GM19455 (cell line): Measurements from ENCODE around the gene C20orf202.

Experiments used
- ATAC-seq: cut with Tn5 transposase; IDR thresholded peaks from one replicate; pipeline ENCODE4 v1.9.1; 2021; ENCODE audit not compliant: unreplicated experiment

The C20orf202 gene

DNA sequence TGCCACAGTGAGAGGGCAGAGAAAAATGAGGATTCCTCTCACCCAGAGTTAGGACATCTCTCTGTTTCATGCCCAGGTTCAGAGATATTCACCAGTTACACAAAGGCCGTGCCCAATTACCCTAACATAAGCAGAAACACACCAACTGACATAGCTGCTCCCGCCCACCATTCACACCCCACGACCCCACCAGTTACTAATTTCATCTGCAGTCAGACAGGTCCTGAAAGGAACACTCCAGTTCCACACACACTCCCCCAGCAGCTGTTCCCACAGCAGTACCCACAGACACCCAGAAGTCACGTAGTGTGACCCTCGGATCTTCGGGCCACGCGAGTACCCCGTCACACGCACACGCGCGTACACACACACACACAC, 19.0 kb upstream of the C20orf202 start:
- no peak for ATAC-seq

DNA sequence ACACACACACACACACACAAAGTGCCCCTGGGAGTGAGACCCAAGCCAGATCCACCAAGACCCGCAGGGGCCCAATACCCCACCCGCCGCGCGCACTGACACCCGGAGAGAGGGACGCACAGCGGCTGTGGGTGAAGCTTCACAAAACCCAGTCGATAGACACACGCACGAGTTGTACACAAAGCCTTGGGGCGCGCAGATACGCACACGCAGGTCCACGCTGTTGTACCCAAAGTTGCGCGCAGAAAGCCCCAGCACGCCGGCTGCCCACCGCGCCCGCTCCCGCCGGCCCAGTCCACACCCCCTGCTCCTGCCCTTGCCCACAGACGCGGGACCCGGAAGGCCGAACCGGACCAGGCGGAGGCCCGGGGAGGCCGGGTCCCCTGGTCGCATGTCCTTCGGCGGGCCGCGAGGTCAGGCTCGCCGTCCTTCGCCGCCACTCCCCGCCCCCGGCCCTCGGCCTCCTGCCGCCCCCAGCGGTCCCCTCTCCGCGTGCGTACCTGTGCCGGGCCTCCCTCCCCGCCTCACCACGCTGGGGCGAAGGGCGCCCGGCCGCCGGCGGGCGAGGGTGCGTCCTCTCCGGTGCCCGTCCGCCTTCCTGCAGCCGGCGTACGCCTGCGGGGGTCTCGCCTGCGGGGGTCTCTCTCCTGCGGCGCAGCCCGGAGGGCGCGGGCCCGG, 18.5 kb upstream of the C20orf202 start, which contains the start of gene TMEM74B:
Gene TMEM74B, minus strand, starts transcription at position 344 of the 678 bp plus-strand sequence. CDS start 1,180 bp downstream, outside the sequence.
- no peak for ATAC-seq

DNA sequence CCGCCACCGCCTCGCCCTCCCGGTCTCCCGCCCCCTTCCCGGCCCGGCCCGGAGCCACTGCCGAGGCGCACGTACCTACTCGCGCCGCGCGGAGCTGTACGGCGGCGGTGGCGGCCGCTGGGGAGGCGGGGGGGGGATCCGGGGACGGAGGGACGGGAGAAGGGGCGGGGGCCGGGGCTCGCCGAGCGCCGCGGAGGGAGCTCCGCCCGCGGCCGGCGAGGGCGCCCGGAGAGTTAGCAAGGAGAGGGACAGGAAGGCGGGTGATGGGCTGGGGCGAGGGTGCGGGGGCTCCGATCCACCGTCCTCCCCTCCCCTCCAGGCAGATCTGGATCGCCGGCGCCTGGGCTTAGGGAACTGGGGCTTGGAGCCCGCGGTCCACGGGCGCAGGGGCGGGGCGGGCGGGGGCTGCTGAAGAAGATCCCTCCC, 17.9 kb upstream of the C20orf202 start:
- no peak for ATAC-seq

DNA sequence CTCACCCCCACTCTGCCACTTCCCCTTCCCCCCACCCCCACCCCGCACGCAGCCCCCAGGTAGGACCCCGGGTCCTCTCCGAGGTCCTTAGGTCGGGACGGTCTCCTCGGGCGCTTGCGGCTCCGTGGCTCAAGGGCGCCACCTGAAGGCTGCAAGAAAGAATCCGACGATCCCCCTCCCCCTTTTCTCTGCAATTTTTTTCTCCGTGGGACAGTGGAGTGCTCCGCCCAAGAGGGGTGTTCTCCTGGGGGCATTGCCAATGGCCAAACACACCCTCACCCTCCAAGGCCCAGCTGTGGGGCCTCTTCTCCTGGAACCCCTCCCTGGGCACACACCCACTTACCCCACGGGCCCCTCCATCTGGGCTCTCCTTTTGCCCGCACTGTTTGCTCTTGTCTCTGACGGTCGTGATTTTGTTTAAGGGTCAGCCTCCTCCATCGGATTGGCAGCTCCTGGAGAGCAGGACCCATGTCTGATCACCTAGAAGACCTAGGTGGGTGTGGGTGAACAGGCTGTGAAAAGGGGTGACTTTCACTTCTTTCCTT, 17.4 kb upstream of the C20orf202 start:
- no peak for ATAC-seq

DNA sequence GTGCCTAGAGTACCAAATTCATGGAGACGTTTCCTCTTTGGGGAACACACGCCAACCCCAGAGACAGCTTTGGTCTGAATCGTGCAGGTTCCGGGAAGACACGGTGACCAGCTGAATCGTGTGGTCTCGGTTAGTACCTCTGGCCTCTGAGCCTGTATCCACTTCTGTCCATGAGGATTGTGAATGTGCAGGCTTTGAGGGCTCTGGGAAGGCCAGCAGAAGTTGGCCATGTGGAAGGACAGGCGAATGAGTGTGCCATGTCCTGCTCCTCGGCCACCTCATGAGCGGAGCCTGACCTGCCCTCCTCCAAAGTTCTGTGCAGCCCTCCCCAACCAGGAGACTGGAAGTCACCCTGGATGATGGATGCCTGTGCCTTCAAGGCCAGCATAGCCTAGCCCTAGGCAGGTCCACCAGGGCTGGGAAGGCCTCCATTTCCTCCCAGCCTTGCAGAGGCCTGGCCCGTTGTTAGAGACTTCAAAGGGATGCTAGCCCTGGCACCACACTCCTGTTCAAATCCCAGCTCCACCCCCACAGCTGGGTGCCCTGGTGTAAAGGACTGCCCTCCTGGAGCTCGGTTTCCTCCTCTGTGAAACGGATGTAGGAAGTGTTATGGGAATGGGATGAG, 16.8 kb upstream of the C20orf202 start:
- ATAC-seq = no peak

DNA sequence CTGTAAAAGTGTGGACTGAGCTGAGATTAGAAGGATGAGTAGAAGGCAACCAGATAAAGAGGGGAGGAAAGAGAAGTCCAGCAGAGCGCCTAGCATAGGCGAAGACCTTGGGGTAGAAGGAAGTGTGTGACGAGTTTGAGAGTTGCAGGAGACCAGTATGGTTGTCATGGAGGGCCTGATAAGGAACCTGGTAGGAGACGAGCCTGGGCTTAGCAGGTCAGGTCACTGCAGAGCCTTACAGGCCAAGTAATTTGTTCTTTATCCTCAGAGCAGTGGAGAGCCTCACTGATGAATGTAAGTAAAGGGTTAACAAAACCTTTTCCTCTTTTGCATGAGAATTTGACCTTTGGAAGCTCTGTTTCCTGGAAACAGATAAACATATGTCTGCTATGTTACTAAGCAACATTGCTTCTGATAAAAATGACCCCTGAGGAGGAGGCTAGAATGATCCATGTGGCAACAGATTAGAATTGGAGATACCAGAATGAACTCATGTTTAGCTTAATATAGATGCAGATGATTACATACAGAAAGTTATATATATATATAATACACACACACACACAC, 15.6 kb upstream of the C20orf202 start:
- ATAC-seq = no peak

DNA sequence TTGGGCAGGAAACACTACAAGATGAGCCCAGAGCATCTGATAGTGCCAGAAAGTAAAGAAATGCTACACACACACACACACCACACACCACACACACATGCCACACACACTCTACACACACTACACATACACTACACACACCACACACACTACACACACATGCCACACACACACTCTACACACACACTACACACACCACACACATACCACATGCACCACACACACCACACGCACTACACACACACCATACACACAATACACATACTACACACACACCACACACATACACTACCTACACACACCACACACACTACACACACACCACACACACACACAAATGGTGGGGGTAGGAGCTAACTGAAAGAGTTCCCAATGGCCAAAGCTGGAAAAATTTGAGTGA, 14.9 kb upstream of the C20orf202 start:
- no peak for ATAC-seq

DNA sequence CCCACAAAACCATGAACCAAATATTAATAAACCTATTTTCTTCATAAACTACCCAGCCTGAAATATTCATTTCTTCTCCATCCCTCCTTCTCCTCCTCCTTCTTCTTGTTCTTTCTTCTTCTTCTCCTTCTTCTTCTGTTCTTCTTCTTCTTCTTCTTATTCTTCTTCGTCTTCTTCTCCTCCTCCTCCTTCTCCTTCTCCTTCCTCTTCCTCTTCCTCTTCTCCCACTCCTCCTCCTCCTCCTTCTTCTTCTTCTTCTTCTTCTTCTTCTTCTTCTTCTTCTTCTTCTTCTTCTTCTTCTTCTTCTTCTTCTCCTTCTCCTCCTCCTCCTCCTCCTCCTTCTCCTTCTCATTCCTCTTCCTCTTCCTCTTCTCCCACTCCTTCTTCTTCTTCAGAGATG, 13.4 kb upstream of the C20orf202 start:
- no peak for ATAC-seq

DNA sequence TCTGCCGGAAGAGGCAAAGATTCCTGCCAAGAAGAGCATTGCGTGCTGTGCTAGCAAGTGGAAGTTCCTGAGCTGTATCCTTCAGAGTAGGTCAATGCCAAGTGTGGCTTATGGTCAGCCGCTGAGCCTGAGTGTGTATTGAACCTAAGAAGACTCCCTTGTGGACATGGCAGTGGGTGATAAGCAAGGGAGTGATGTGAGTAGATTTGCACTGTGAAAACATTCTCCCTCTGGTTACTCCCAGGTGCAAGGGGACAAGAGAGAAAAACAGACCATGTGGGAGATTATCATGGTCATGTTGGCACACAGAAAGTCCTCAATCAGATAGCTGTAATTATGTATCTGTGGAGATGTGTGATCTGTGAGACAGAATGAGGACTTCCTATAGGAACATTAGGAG, 12.4 kb upstream of the C20orf202 start:
- no peak for ATAC-seq

DNA sequence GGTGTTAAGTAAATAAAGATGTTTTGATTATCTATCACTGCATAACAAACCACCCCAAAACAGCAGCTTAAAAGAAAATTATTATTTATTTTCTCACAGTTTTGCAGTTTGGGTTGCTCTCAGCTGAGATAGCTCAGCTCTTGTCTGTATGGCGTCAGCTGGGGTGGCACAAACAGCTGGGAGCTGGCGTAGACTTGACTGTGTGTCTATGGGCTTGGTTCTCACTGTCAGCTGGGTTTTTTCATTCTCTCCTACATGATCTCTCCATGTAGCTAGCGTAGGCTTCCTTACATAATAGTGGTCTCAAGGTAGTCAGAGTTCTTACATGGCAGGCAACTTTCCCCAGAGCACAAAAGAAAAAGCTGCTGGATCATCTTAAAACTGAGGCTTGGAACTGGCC, 12.0 kb upstream of the C20orf202 start:
- no peak for ATAC-seq

DNA sequence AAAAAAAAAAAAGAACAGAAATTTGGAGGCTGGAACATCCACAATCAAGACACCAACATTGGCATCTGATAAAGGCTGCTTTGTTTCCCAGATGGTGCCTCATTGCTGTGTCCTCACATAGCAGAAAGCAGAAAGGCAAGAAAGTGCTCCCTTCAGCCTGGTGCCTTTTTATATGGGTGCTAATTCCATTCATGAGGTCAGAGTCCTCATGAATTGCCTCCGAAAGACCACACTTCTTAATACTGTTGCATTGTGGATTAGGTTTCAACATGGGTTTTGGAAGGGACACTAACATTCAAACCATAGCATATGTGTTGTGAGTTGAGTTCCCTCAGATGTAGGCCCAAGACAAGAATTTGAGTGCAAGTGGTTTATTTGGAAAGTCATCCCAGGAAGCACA, 8.0 kb upstream of the C20orf202 start:
- no peak for ATAC-seq

DNA sequence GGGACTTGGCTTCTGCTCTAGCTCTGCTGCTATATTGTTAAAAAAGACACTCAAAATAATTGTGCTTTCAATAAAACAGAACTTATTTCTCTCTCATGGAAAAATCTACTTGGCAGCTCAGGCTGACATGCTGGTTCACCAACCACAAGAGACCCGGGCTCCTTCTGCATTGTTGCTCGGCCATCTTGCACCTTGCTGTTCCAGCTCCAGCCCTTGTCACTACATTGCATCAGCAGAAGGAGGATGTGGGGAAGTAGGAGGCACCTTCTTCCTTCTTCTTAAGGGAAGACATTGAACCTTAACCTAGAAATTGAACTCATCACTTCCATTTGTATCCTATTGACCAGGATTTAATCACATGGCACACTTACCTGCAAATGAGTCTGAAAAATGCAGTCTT, 6.6 kb upstream of the C20orf202 start:
- ATAC-seq = no peak

DNA sequence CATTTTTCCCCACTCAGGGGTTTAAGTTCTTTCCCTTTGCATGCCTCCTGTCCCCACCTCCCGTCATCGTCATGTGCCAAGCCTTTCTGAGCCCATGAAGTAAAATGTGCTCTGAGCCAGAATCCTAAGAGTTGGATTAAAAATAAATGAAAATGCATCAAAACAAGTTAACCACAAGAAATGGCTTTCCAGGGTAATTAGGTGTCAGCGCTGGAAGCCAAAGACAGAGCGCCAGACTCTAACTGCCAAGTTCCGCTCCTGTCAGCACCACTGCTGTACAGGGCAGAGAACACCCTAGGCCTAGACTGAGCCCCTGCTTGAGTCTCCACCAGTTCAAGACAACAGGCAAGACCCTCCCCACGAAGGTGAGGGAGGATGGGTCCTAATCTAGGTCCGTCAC, 5.5 kb upstream of the C20orf202 start:
- ATAC-seq = no peak

DNA sequence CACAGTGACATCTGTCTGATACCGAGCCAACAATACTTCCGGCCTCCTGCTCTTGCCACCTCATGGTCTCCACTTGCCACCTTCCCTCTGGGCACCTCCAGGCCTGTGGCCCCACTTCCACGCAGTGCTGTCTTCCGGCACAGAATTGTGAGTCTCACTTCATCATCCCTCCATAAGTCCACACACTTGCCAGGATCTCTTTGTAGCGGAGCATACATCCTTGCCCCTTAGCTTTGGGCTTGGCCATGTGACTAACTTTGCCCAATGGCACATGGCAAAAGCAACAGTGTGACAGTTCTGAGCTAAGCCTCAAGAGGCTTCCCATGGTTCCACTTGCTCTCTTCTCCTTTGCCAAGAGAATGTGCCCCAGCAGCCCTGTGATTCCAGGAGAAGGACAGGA, 4.5 kb upstream of the C20orf202 start:
- no peak for ATAC-seq

DNA sequence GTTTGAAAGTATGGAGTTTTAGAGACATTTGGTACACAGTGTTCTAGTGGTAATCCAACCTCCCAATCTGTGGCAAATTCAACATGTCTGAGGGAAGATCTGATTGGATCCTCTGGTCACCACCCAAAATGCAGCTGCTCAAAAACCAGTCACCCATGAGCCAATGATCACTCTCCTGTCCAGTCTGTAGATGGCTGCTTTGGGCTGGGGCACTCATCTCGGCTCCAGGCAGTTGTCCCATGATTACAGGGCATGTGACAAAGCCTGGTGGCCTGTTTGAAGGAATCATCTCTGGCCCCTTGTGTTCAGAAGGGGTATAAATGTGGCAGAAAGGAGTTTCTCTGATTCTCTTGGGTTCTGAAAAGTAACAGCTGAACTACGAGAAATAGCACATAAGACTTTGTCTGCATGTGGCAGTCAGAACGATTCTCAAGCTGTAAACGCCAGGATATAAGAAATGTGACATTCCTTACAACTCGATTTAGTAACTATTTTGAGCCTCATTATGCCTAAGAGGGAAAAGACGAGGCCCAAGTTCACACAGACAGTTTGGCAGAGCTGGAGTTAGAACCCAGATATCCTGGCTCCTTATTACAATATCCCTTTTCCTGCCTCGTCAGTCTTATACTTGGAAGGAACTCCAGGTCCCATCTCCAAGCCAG, 3.9 kb upstream of the C20orf202 start:
- no peak for ATAC-seq

DNA sequence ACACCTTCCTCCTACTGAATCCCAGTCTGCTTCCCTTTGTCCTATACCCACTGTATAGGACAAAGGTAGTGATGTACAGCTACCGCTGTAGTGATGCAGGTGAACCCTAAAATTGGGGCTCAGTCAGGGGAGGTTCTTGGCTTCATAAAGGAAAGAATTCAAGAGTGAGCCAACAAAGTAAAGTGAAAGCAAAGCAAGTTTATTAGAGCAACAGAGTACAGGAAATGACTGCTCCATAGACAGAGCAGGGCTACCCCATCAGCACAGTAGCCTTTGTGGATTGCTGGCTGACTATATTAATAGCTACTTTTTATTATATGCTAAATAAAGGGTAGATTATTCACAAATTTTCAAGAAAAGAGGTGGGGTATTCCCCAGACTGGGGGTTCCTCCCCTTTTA, 3.3 kb upstream of the C20orf202 start:
- no peak for ATAC-seq

DNA sequence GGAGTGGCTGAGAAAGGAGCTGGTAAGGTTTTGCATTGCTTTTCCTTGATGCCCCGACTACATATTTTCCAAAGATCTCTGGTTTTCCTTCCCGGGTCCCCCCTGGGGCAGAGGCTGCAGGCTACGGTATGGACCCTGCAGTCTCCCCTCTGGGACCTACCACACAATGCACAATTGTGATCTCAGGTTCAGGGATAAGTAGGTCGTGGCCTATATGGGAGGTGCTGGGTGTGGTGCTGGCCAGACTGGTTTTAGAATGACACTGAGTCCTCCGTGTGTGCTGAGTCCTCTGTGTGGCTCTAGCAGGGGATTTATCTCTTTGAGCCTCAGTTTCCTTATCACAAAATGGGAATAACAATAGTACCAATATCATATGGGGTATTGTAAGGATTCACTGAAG, 376 bp downstream of the C20orf202 start:
- ATAC-seq = no peak

DNA sequence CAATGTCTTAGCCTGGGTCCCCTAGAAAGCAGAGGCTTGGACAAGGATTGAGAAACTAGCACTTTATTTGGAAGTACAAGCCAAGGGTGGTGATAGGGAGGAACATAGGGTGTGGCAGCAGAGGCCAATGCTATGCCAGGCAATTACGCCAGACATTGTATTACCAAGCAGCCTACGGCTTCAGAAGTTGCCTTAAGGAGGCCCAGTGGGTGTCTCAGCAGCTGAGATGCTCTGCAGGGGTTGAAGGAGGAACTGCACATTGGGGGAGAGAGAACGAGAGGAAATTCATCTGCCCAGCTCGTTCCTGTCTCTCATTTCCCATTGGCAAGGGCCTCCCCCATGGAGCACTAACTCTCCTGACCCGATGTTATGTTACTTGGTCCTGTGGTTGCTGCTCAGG, 859 bp downstream of the C20orf202 start:
- ATAC-seq = no peak

DNA sequence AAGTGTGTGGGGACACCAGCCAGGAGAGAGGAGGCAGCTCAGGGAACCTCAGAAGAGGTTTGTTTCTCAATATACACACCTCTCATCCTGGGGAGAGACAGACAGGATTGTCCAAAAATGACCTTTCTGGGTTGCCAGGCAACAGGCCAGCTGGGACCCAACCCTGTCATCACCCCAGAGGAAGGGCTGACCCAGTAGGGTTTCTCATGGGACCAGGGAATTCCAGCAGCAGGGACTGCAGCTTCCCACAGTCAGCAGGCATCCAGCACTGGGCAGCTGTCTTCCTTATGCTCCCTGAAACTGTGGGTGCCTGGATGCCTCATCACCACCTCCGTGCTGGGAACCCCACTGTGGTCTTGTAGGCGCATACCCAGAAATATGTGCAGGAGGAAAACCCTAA, 1.3 kb downstream of the C20orf202 start:
- no peak for ATAC-seq

DNA sequence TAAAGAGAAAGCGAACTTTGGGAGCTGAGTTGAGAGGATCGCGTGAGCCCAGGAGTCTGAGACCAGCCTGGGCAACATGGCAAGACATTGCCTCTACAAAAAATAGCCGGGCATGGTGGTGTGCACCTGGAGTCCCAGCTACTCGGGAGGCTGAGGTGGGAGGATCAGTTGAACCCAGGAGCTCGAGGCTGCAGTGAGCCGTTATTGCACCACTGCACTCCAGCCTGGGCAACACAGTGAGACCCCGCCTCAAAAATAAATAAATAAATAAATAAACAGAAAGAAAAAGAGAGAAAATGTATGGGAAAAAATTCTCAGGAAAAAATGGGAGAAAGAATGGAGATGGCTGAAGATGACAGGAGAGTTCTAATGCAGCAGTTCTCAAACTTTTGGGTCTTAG, 2.5 kb downstream of the C20orf202 start:
- no peak for ATAC-seq

DNA sequence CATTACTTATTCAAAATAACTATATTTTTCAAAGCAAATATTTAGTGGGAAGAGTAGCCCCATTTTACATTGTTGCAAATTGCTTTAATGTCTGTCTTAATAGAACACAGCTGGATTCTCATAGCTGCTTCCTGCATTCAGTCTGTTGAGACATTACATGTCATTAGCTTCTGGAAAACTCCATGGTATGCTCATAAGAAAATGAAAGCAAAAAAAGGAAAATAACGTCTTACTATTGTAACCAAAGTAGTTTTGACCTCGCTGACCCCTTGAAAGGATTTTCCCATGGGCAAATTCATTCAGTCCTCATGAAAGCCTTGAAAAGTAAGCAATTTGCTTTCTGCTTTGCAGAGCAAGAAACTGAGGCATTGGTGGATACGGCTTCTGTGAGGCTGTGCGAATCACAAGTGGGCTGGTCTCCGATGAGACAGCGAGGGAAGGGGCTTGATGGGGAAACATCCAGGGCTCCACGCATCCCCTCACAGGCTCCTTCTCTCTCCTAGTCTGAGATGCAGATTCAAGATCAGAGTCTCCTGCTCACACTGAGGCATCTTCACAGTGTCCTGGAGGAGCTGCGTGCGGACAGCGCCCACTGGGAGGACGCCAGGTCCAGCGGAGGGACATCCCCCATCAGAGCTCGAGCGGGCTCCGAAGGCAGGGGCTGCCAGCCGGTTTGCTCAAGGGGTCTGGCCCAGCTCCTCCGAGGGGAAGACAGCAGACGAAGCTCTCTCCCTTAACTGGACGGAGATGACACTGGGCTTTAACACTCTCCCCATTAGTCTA, 3.3 kb downstream of the C20orf202 start:
- ATAC-seq = no peak
